Left lobe of liver (tissue), 2 donors: ENCODE results near the gene CADPS2. TPM values are rescaled to one million over a fixed set of nuclear protein-coding genes. Genes with fewer than 3 reads are reported as not detected.

Experiments used
- ATAC-seq: fragments of 200-7000 bp; cut with Tn5 transposase; one replicate; pipeline ENCODE4 v1.9.1; 2020; ENCODE audit warnings: mild to moderate bottlenecking, moderate library complexity
- DNase-seq: peaks from one replicate; pipeline ENCODE4 v3.0.0-alpha.2; 2020; ENCODE audit warnings: low spot score
- total RNA-seq: library from RNA; stranded (reverse); gene quantifications from one replicate; pipeline ENCODE4 v1.2.1, GENCODE V29; 2021
- donor health status: DM: no; HTN: no; CAD: no; lungs with moderate emphysema.
- donor health status: DM: no; HTN: yes; CAD: no.

Gene CADPS2
- total RNA-seq, 1 donor from 2014 or later, result 13.2 TPM

DNA sequence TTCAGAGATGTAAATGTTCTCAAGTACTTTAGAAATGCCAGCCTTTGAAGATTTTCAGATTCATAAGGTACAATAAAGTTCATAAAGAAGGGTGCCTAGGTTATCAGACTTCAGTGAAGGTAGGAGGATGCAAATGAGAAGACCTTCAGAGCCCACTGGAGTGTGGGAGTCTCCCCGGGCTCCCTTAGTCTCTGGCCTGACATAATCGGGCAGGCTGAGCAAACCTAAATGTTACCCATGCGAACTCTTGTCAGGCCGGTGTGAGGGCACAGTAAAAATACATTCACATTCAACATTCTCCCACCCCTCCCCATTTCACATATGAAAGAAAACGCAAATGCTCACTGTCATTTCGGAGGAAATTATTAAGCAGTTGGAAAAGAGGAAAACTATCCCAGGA lies 479.1 kb downstream of the CADPS2 start:
- DNase-seq, result no peak
- ATAC-seq, result no peak

DNA sequence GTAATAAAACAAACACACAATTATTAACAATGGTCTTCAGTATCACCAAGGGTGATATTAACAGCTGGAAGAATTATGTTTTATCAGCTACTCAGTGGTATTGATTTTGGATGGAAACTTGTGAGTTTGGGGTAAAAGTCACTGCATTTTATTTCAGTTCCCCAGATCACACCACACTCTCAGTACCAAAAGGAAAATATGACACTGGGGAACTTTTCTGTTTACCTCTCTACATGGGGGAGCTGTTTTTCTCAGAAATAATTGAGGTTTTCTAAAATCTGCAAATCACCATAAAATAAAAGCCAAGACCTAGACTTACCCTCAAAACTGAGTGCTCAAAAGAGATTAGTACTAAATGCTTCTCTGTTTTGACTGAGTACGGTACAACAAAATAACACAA lies 483.1 kb downstream of the CADPS2 start:
- no peak for DNase-seq
- ATAC-seq, result no peak

DNA sequence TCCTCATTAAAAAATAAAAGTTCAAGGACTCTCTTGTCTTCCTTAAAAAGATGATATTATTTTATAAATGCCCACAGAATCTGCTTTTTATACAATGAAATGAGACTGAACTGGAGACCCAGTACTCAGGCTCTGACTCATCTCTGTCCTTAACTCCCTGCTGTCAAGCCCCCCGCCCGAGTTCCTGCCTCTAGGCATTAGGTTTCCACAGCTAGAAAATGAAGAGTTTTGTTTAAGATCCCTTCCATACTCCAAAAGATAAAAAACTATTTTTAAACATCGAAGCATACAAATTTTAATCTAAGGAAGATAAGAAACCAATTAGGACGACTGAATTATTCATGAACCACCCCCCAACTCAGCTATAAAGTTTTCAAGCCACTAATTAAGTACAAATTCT lies 484.0 kb downstream of the CADPS2 start:
- DNase-seq, result no peak
- ATAC-seq, result no peak

DNA sequence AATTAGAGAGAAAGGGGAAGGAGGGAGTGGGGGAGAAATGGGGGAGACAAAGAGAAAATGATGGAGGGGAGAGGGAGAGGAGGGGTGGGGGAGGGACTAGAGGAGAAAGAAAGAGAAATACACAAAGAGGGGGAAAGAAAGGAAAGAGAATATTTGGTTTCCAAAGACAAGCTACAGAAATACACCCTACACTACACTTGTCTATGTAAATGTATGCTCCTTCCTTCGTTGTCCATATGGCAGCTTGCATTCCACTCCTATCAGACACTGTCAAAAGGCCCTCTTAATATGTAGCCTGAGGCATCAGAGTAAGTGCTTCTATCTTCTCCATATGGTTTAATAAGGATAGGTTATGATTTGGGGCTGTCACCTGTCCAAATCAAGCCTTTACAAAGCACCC lies 488.9 kb downstream of the CADPS2 start:
- no peak for DNase-seq
- no peak for ATAC-seq

GRCh38 chr7:122394512-122394911 lies 491.7 kb downstream of the CADPS2 start:
- ATAC-seq, result no peak

GRCh38 chr7:122384528-122384927 lies 501.7 kb downstream of the CADPS2 start:
- DNase-seq (no peak), ATAC-seq (no peak)

More at GRCh38 chr7:122394512-122394911, 491.7 kb downstream of the CADPS2 start:
- no peak for DNase-seq

DNA sequence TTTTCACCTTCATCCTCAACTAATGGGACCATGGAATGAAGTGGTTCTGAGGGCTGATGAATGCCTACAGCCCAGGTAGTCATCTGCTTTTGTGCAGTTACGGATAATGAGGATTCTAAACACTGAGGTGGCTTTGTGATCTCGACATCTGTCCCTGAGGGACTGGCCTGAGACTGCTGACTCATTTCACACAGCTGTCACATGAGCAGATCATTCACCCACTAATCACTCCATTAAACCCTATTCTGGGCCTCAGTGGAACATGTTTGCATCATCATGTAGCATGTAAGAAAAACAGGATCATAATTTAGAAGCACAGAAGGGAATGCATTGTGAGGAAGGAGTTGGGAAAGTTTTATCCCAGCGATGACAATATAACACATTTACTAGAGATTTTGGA lies 502.3 kb downstream of the CADPS2 start:
- ATAC-seq (no peak), DNase-seq (no peak)

DNA sequence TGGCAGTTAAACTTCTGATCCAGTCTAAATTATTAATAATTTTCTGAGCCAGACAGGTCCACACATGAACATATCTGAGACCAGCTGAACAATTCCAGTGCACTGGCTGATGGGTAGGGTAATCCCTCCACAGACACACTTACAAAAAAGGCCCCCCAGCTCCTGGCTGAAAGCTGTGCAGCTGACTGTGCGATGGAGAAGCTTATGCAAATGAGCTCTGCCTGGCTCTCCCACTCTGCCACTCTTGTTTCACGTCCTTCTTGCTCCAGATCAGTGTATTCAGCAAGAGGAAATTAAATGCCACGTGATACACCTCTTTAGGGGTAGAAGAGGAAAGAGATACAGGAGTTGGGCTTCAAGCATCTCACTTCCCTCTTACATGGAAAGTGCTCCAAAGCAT lies 505.3 kb downstream of the CADPS2 start:
- DNase-seq (no peak), ATAC-seq (no peak)

GRCh38 chr7:122379491-122379890 lies 506.8 kb downstream of the CADPS2 start:
- ATAC-seq, result no peak
- DNase-seq, result no peak

DNA sequence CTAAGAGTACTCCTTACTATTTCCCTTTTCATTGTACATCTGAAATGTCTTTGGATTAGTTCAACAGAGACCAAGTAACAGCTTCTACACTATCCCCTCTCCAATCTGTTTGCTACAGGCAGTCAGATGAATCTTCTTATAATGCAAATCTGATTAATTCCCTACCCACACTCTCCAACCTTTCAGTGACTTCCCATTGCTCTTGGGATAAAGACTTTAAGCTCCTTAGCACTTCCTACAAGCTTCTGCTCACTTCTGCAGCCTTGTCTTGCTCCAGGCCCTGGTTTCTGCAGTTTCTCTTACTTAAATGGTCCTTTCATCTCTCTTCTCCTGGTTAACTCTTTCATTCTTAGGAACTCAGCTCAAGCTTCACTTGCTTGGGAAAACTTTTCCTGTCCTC lies 516.5 kb downstream of the CADPS2 start:
- ATAC-seq, result no peak
- DNase-seq, result no peak

GRCh38 chr7:122364761-122365280 lies 521.4 kb downstream of the CADPS2 start:
- ATAC-seq (no peak), DNase-seq (no peak)

- DNase-seq, result no peak
Observed at GRCh38 chr7:122363144-122363543, 523.1 kb downstream of the CADPS2 start.

GRCh38 chr7:122362473-122362872 lies 523.8 kb downstream of the CADPS2 start:
- ATAC-seq, result no peak
- no peak for DNase-seq

More at GRCh38 chr7:122363144-122363543, 523.1 kb downstream of the CADPS2 start:
- no peak for ATAC-seq

DNA sequence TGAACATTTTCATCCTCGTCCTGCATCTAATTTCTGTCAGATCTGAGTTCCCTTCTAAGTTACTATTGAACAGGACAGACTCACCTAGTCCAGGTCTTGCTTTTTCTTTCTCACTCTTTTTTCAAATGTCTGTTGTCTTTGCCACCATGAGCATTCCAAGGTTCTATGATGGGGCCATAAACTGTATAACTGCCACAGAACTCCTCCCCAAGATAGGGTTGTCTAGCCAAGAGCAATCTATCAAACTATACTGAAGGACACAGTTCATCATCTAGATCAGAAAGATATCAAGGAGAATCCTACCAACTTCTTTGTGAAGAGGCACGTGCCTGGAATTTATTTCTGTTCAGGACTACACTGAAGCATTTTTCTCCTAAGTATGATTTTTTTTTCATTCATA lies 531.6 kb downstream of the CADPS2 start:
- ATAC-seq, result no peak

DNA sequence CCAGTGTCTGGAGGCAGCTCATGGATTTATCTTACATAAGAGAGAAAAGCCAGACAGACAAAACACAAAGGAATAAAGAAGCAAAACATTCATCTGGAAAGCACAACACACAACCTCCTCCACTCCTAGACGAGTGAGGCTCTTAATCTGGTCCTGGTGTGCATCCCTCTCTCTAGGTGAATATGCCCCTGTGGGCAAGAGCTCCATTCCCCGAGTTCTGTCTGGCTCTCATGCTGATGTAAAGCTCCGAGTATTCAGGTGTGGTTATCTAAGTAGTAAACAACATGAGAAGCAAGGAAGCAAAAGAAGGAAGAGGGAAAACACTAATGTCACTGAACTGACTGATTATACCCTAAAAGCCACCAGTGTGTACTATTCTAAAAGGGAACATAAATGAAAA lies 533.8 kb downstream of the CADPS2 start:
- DNase-seq (no peak), ATAC-seq (no peak)

More for the DNA sequence above, 531.6 kb downstream of the CADPS2 start:
- no peak for DNase-seq

GRCh38 chr7:122350701-122351100 lies 535.6 kb downstream of the CADPS2 start:
- ATAC-seq (no peak), DNase-seq (no peak)

- no peak for ATAC-seq
- DNase-seq, result no peak
Observed at GRCh38 chr7:122344303-122344620, 542.0 kb downstream of the CADPS2 start.

- DNase-seq (no peak), ATAC-seq (no peak)
Observed at GRCh38 chr7:122343601-122344302, 542.5 kb downstream of the CADPS2 start.

DNA sequence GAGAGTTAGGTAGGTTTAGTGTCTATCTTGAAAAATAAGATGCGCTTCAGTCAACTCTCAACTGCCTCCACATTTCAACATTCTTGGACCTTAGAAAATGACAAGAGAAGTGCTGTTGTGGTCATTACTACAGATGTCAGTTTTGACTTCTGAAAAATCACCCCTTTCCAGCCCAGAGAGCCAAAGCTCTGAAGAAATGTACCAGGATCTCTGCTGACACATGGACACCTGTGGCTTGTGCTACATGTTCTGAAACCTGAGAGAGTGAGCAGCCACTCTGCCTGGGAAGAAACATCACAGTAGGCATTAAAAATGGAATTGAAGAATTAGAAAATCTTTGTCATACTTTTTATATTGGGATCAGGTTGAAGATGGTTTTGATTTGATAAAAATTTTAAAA lies 545.8 kb downstream of the CADPS2 start:
- DNase-seq (no peak), ATAC-seq (no peak)

DNA sequence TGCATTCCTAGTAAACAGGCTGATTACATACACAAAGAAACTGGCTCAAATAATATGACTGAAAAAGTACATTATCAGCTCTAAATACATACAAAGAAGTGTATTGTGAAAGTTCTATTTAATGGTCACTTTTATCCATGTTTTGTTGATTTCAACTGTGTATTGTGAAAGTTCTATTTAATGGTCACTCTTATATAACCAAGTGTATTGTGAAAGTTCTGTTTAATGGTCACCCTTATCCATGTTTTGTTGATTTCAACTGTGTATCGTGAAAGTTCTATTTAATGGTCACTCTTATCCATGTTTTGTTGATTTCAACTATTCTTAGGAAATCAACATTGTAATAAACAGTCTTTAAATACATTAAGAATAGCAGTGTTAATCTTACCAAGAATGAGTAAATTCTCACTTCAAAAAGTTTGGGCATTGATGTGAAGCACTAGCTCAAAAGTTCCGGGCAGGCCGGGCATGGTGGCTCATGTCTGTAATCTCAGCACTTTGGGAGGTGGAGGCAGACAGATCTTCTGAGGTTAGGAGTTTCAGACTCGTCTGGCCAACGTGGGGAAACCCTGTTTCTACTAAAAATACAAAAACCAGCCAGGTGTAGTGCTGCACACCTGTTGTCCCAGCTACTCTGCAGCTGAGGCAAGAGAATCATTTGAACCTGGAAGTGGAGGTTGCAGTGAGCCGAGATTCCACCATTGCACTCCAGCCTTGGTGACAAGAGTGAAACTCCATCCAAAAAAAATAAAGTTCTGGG lies 546.9 kb downstream of the CADPS2 start:
- DNase-seq (no peak), ATAC-seq (peak; percentile 72)

- ATAC-seq (no peak), DNase-seq (no peak)
Observed at GRCh38 chr7:122337011-122337410, 549.2 kb downstream of the CADPS2 start.

- DNase-seq (no peak), ATAC-seq (no peak)
Observed at GRCh38 chr7:122329145-122329802, 557.0 kb downstream of the CADPS2 start.
